Mucosa of descending colon (tissue), 3 donors: ENCODE measurements around the gene EFCAB5. TPM values are rescaled to one million over a fixed set of nuclear protein-coding genes. Genes with fewer than 3 reads are reported as not detected.

Source experiments
- ATAC-seq: fragments of 200-7000 bp; cut with Tn5 transposase; one replicate; pipeline ENCODE4 v1.9.1; 2020; ENCODE audit warnings: mild to moderate bottlenecking, moderate library complexity
- DNase-seq, 3 donors: peaks; one replicate each; pipeline ENCODE4 v3.0.0-alpha.2; 2020
- H3K36me3 ChIP-seq: fragments of 200-600 bp; one replicate; pipeline ENCODE4 v1.8.0; 2021; ENCODE audit warnings: low read depth, mild to moderate bottlenecking
- H3K4me1 ChIP-seq: fragments of 200-600 bp; one replicate; pipeline ENCODE4 v1.8.0; 2021; ENCODE audit warnings: low read depth, mild to moderate bottlenecking
- H3K4me3 ChIP-seq: fragments of 200-600 bp; one replicate; pipeline ENCODE4 v1.8.0; 2021; ENCODE audit warnings: mild to moderate bottlenecking
- H3K9me3 ChIP-seq: fragments of 200-600 bp; one replicate; pipeline ENCODE4 v1.8.0; 2021; ENCODE audit warnings: mild to moderate bottlenecking
- CTCF ChIP-seq: fragments of 200-600 bp; IDR thresholded peaks from one replicate; pipeline ENCODE4 v1.8.0; 2022; ENCODE audit warnings: antibody characterized with exemption, mild to moderate bottlenecking
- intact Hi-C, 2 donors: fragments of 100-400 bp; cut with DNase I in 1 of 2; cut with micrococcal nuclease in 1 of 2; formaldehyde crosslinking; loops; one replicate each; pipeline versions ENCODE4 v1.11.0 to v1.11.1; 2022; cut with DNase I, micrococcal nuclease
- total RNA-seq, 3 donors: library from RNA; stranded (reverse); fragmentation: NEBNext Ultra II Directional in 2 of 3; extraction: Animal tissue kit (Norgen Biotek cat#: 25700) in 2 of 3; gene quantifications; one replicate each; pipeline versions ENCODE4 v1.2.1 to v1.2.4, GENCODE V29; 2021 to 2023
- donor health status: DM: no; HTN: no; CAD: no; lungs with moderate emphysema.
- donor health status: DM: no; HTN: no; CAD: no.
- donor health status: DM: no; HTN: yes; CAD: no.

The EFCAB5 gene
- total RNA-seq, 3 donors from 2014 or later: 1.0 to 4.1 (median 2.4) TPM

GRCh38 chr17:29906969-29907368 lies 34.5 kb upstream of the EFCAB5 start:
- no peak for ATAC-seq
- H3K36me3 ChIP-seq: no peaks in the 10 kb centered on the region
- intact Hi-C loops: no loop called here

GRCh38 chr17:29909236-29910003 lies 32.0 kb upstream of the EFCAB5 start:
- H3K4me1 ChIP-seq: no peaks in the 10 kb centered on the region
- no peak for TF ChIP-seq CTCF
- DNase-seq: no peak
- intact Hi-C loops: no loop called here
- no peak overlapping the region for H3K4me3 ChIP-seq
- ATAC-seq: no peak
- H3K36me3 ChIP-seq: no peaks in the 10 kb centered on the region
- no peaks in the 10 kb centered on the region for H3K9me3 ChIP-seq

More at GRCh38 chr17:29906969-29907368, 34.5 kb upstream of the EFCAB5 start:
- Histone ChIP-seq H3K4me1 (no peaks in the 10 kb centered on the region), H3K4me3 (no peak overlapping the region), H3K9me3 (no peaks in the 10 kb centered on the region)
- TF ChIP-seq CTCF: no peak
- no peak for DNase-seq

- ATAC-seq: peak; percentile 15
- no peaks in the 10 kb centered on the region for H3K9me3 ChIP-seq
- DNase-seq: no peak
- H3K36me3 ChIP-seq: no peaks in the 10 kb centered on the region
- no peak for TF ChIP-seq CTCF
- intact Hi-C loops: no loop called here
- H3K4me3 ChIP-seq: no peak overlapping the region
- H3K4me1 ChIP-seq: no peaks in the 10 kb centered on the region
Measured at GRCh38 chr17:29911641-29912177, 29.7 kb upstream of the EFCAB5 start.

GRCh38 chr17:29914819-29915537 lies 26.5 kb upstream of the EFCAB5 start:
- no peak for ATAC-seq
- Histone ChIP-seq H3K4me1 (no peaks in the 10 kb centered on the region), H3K36me3 (no peaks in the 10 kb centered on the region), H3K9me3 (no peaks in the 10 kb centered on the region), H3K4me3 (no peak overlapping the region)
- DNase-seq: no peak
- TF ChIP-seq CTCF: no peak
- intact Hi-C loops: no loop called here

- no peak for DNase-seq
- no peaks in the 10 kb centered on the region for H3K9me3 ChIP-seq
- no peak for TF ChIP-seq CTCF
Measured at GRCh38 chr17:29918016-29918415, 23.4 kb upstream of the EFCAB5 start.

More at GRCh38 chr17:29918016-29918415, 23.4 kb upstream of the EFCAB5 start:
- intact Hi-C loops: no loop called here
- Histone ChIP-seq H3K4me1 (no peaks in the 10 kb centered on the region), H3K4me3 (no peak overlapping the region), H3K36me3 (no peaks in the 10 kb centered on the region)
- no peak for ATAC-seq
